Cardiac muscle cell (in vitro differentiated cells and primary cell): ENCODE data around the gene PHC2. TPM values are rescaled to one million over a fixed set of nuclear protein-coding genes. Genes with fewer than 3 reads are reported as not detected.
A peak's percentile ranks its signal among the peaks of the same experiment; 100 is the strongest.

Source experiments
- DNase-seq, 2 donors: peaks; one replicate each; pipeline versions ENCODE4 v3.0.0 to v3.0.0-alpha.2; 2010 to 2017; ENCODE audit warnings: low read depth in 1 of 2, low spot score in 1 of 2
- H3K27ac ChIP-seq: fragments of 200-600 bp; sonication (generic); 2 replicates; pipeline ENCODE4 v1.5.1; 2016
- H3K27me3 ChIP-seq: fragments of 200-600 bp; sonication (generic); 2 replicates; pipeline ENCODE4 v1.6.0; 2016; ENCODE audit warnings: control low read depth
- H3K36me3 ChIP-seq: fragments of 200-600 bp; sonication (generic); 2 replicates; pipeline ENCODE4 v1.5.1; 2016; ENCODE audit warnings: control low read depth
- H3K4me1 ChIP-seq: fragments of 200-600 bp; sonication (generic); 2 replicates; pipeline ENCODE4 v1.8.1; 2017; ENCODE audit warnings: low read depth, mild to moderate bottlenecking, mixed run types
- H3K4me3 ChIP-seq: fragments of 200-600 bp; sonication (generic); 2 replicates; pipeline ENCODE4 v1.5.1; 2016; ENCODE audit warnings: mild to moderate bottlenecking
- H3K9me3 ChIP-seq: fragments of 200-600 bp; sonication (generic); 2 replicates; pipeline ENCODE4 v1.5.1; 2017; ENCODE audit warnings: low read depth, mild to moderate bottlenecking, control low read depth
- polyA plus RNA-seq: library from polyadenylated mRNA; unstranded; fragments of >200 nt; fragmentation: Nextera tagmentation; extraction: Ambion mirVana; gene quantifications from 2 replicates; pipeline ENCODE4 v1.2.1, GENCODE V29; 2016
- total RNA-seq: library from RNA; depleted of rRNA; stranded (reverse); fragments of >200 nt; gene quantifications from 2 replicates; pipeline ENCODE4 v1.2.3, GENCODE V29; 2016
- TF ChIP-seq, protein P1 (sequence below): IDR thresholded peaks from 2 replicates; pipeline ENCODE4 v1.5.1; 2012; ENCODE audit warnings: low read depth, mild to moderate bottlenecking, low read length

The PHC2 gene
- total and polyA plus RNA-seq, 2 experiments from 2014 or later = 81.8 to 86.0 TPM

DNA sequence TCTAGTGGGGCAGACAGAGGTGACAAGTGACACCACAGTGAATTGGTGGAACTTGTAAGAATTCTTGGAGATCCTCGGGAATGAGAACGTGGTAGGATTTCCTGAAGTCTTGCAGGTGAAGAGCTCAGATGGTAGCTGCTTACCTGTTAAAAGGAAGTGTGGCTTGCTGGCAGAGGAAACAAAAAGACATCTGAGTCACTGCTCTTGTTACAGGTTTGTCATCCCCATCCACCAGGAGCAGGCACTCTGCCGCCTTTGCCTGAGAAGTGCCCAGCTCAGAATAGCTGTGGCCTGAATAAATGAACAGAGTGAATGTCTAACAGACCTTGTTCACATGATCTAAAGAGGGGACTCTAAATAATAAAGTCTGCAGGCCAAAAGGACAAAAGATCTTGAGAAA is 29.2 kb upstream of the PHC2 start:
- H3K4me1 ChIP-seq = peaks cover 7% of the 10 kb centered on the region
- no peak for DNase-seq
- H3K9me3 ChIP-seq = no peaks in the 10 kb centered on the region
- no peak overlapping the region for H3K27ac ChIP-seq
- H3K27me3 ChIP-seq = no peaks in the 10 kb centered on the region
- TF ChIP-seq, protein P1, sequence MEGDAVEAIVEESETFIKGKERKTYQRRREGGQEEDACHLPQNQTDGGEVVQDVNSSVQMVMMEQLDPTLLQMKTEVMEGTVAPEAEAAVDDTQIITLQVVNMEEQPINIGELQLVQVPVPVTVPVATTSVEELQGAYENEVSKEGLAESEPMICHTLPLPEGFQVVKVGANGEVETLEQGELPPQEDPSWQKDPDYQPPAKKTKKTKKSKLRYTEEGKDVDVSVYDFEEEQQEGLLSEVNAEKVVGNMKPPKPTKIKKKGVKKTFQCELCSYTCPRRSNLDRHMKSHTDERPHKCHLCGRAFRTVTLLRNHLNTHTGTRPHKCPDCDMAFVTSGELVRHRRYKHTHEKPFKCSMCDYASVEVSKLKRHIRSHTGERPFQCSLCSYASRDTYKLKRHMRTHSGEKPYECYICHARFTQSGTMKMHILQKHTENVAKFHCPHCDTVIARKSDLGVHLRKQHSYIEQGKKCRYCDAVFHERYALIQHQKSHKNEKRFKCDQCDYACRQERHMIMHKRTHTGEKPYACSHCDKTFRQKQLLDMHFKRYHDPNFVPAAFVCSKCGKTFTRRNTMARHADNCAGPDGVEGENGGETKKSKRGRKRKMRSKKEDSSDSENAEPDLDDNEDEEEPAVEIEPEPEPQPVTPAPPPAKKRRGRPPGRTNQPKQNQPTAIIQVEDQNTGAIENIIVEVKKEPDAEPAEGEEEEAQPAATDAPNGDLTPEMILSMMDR = no peak
- no peak overlapping the region for H3K4me3 ChIP-seq
- H3K36me3 ChIP-seq = no peaks in the 10 kb centered on the region

DNA sequence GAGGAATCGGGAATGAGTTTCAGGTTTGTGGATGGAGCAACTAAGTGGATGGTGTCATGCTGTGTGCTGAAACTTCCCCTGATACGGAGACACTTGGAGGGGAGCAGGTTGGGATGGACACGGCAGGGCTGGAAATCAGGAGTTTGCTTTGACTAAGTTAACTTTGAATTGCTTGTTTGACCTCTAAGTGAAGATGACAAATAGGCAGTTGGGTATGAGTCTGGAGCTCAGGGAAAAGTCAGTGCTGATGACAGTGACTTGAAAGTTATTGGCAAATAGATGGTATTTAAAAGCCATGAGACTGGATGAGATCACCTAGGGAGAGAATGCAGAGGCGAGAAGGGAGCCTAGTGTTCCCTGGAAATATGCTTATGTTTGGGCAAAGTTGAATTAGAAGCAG is 28.8 kb upstream of the PHC2 start:
- TF ChIP-seq, protein P1 = no peak
- no peak for DNase-seq
- Histone ChIP-seq H3K4me3 (no peak overlapping the region), H3K27ac (no peak overlapping the region), H3K9me3 (no peaks in the 10 kb centered on the region), H3K36me3 (no peaks in the 10 kb centered on the region), H3K27me3 (no peaks in the 10 kb centered on the region), H3K4me1 (peaks cover 7% of the 10 kb centered on the region)

DNA sequence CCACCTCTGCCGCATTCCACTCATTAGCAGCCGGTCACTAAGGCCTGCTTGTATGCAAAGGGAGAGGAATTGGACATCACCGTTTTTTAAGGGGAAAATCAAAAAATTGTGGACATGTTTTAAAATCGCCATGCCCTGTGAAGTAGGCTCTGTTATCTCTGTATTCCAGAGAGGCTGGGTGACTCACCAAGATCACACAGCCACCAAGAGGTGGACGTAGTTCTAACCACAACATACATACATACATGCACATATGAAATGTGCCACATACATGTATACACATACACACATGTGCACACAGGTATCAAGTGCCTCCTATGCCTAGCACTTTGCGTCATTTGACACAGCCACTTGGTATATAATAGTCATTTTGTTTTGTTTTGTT is 25.6 kb upstream of the PHC2 start:
- H3K27ac ChIP-seq = no peak overlapping the region
- H3K4me1 ChIP-seq = peaks cover 7% of the 10 kb centered on the region
- no peaks in the 10 kb centered on the region for H3K9me3 ChIP-seq
- no peak overlapping the region for H3K4me3 ChIP-seq
- no peak for DNase-seq
- H3K36me3 ChIP-seq = no peaks in the 10 kb centered on the region
- TF ChIP-seq, protein P1 = no peak
- H3K27me3 ChIP-seq = no peaks in the 10 kb centered on the region

DNA sequence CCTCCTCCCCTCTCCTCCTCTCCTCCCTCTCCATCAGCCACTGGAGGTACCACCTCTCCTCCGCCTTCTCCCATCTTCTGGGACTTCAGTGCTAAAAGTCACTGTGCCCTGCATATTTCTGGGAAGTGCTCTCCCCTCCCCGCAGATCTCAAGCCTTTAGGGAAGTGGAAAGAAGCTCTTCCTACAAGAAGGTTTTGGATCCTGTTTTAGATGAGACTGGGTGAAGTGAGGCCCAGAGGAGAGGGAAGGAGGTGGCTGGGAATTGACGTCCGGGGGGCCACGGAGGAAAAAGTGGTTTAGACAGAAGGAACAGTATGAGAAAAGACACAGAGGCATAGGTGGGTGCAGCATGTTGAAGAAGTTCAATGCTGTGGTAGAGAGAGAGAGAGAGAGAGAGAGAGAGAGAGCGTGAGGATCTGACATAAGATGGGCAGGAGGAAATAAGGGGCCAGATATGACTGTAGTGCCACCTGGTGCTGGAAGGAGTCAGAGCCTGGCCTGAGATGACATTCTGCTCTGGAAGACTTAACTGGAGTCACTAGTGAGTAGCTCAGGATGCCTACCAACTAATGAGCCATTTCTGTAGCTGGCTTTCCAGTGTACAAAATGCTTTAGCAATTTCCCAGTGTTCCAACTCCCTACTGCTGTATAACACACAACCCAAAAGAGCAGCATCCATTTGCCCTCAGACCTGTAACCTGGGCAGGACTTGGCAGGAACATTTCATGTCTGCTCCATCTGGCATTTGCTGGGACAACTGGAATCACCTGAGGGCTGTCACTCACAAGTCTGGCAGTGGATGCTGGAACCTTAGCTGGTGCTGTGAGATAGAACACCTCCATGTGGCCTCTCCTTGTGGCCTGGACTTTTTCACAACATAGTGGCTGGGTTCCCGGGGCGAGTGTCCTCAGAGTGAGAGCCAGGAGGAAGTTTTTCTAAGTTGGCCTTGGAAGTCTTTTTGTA is 24.9 kb upstream of the PHC2 start:
- Histone ChIP-seq H3K4me3 (no peak overlapping the region), H3K27ac (no peak overlapping the region), H3K9me3 (no peaks in the 10 kb centered on the region), H3K27me3 (no peaks in the 10 kb centered on the region), H3K36me3 (no peaks in the 10 kb centered on the region), H3K4me1 (peaks cover 1% of the 10 kb centered on the region)
- TF ChIP-seq, protein P1 = peak; percentile 72
- peak; percentile 72 to 84 for DNase-seq

DNA sequence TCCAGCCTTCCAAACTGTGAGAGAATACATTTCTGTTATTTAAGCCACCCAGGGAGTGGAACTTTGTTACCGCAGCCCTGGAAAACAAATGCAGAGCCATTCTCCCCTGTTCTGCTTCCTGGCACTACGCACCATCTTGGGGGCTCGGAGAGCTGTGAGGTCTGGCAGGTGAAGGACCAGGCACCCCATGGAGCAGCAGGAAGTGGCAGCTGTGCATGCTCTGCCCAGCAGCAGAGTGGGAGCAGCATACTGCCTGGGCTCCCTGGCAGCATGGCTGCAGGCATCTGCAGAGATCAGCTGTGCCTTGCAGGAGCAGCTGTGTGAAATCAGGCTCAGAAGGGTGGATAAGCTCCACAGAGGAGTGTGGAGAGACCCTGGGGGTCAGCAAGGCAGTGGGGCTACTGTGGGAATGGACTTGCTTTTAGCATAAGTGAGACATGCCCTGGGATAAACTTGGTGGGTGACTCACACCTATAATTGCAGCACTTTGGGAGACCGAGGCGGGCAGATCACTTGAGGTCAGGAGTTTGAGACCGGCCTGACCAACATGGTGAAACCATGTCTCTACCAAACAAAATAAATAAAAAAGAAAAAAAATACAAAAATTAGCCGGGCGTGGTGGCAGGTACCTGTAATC is 23.9 kb upstream of the PHC2 start:
- H3K27me3 ChIP-seq = no peaks in the 10 kb centered on the region
- H3K36me3 ChIP-seq = no peaks in the 10 kb centered on the region
- no peaks in the 10 kb centered on the region for H3K4me1 ChIP-seq
- no peak overlapping the region for H3K4me3 ChIP-seq
- no peak for DNase-seq
- TF ChIP-seq, protein P1 = no peak
- no peaks in the 10 kb centered on the region for H3K9me3 ChIP-seq
- no peak overlapping the region for H3K27ac ChIP-seq
